Gastroesophageal sphincter (tissue), 4 donors: ENCODE measurements around the gene PTPRE. TPM values are rescaled to one million over a fixed set of nuclear protein-coding genes. Genes with fewer than 3 reads are reported as not detected.

ENCODE experiments used
- ATAC-seq: fragments of 150-250 bp; one replicate; pipeline ENCODE4 v1.9.1; 2016; ENCODE audit warnings: mild to moderate bottlenecking, moderate library complexity
- H3K27ac ChIP-seq, 4 donors: fragments of 200-600 bp; sonication (generic) in 3 of 4; 1 replicate in 3 of 4; 2 replicates in 1 of 4; pipeline ENCODE4 v1.5.1; 2016 to 2019
- H3K27me3 ChIP-seq: fragments of 200-600 bp; sonication (generic); one replicate; pipeline ENCODE4 v1.5.1; 2019
- H3K36me3 ChIP-seq, 2 donors: fragments of 200-600 bp; sonication (generic); one replicate each; pipeline ENCODE4 v1.5.1; 2019; ENCODE audit warnings: control low read depth in 1 of 2
- H3K4me1 ChIP-seq, 3 donors: fragments of 200-600 bp; sonication (generic); 1 replicate in 2 of 3; 2 replicates in 1 of 3; pipeline ENCODE4 v1.5.1; 2016 to 2019; ENCODE audit warnings: control low read depth in 2 of 3
- H3K4me3 ChIP-seq, 2 donors: fragments of 200-600 bp; sonication (generic); one replicate each; pipeline ENCODE4 v1.5.1; 2019; ENCODE audit warnings: mild to moderate bottlenecking in 1 of 2, moderate library complexity in 1 of 2
- H3K9me3 ChIP-seq, 3 donors: fragments of 200-600 bp; sonication (generic); one replicate each; pipeline ENCODE4 v1.5.1; 2017 to 2019; ENCODE audit warnings: control low read depth in 2 of 3
- EP300 ChIP-seq: sonication (generic); formaldehyde crosslinking; IDR thresholded peaks from one replicate; pipeline ENCODE4 v1.6.1; 2017; ENCODE audit warnings: antibody characterized with exemption, mild to moderate bottlenecking
- POLR2A ChIP-seq, 2 donors: fragments of 450-650 bp; IDR thresholded peaks; one replicate each; pipeline ENCODE4 v1.6.1; 2017; ENCODE audit warnings: antibody characterized with exemption in 2 of 2, mild to moderate bottlenecking in 2 of 2, moderate library complexity in 1 of 2
- POLR2AphosphoS5 ChIP-seq: sonication (generic); formaldehyde crosslinking; IDR thresholded peaks from one replicate; pipeline ENCODE4 v1.6.1; 2017; ENCODE audit warnings: antibody characterized with exemption
- WGBS, 2 donors: methylation state at CpG; one replicate each; pipeline ENCODE4 v1.1.5; 2018; ENCODE audit warnings: low coverage in 1 of 2; 5-methylcytosine and 5-hydroxymethylcytosine counted together
- total RNA-seq, 4 donors: library from RNA; depleted of rRNA; stranded (reverse); fragments of >200 nt; gene quantifications; one replicate each; pipeline ENCODE4 v1.1.0, GENCODE V29; 2016
- TF ChIP-seq, protein P1 (sequence below), 4 experiments: fragments of 200-600 bp in 2 of 4; fragments of 450-650 bp in 2 of 4; sonication (generic) in 1 of 4; IDR thresholded peaks; one replicate each; pipeline ENCODE4 v1.5.1; 2017 to 2019; ENCODE audit warnings: antibody characterized with exemption in 4 of 4, mild to moderate bottlenecking in 2 of 4, moderate library complexity in 2 of 4

Gene PTPRE
- total RNA-seq, 4 donors from 2014 or later: 6.4 to 16.4 (median 8.5) TPM

DNA sequence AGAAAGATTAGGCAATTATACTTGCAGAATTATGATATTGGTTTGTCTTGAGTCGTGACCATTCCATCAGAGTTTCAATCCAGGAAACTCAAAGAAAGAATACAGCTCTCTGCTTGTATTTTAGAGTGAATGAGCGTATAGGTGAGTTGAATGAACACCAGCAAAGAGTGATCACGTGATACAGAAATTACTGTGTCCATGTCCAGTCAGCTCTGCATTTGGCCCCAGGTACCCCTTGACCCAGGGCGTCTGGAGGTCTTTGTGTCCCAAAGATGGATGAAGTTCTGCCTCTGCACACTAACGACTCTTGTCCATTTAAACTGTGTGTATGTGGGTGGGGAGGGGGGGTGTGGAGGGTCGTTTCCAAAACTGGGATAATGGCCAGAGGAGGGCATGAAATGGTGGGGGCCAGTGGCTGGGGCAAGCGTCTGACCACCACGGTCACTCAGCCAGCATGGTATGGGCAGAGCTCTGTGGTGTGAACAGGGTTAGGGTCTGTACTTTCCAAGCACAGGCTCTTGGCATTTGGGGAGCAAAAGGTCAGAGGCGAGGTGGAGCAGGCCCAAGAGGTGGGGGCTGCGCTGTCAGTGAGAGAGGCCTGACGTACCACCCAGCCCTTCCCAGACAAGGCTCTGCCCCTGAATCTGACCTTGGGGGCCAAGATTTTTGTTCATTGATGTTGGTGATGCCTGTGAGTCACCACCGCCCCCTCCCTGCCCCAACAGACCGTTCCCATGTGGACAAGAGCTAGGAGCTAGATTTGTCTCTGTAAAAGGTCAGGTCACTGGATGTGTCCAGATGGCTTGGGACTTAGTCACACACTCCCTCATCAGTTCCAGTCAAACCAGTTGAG, 1.4 kb downstream of the PTPRE start:
- Histone ChIP-seq H3K9me3 (no peaks in the 10 kb centered on the region), H3K4me3 (peak overlapping the region in 1 of 2 donors; percentile 73), H3K27me3 (peaks cover 50% of the 10 kb centered on the region), H3K36me3 (no peaks in the 10 kb centered on the region), H3K4me1 (peaks cover 0 to 28% (median 10%) of the 10 kb centered on the region in 3 donors), H3K27ac (peak overlapping the region in 3 of 4 donors; percentile 76 to 89 (median 80))
- TF ChIP-seq, protein P1, sequence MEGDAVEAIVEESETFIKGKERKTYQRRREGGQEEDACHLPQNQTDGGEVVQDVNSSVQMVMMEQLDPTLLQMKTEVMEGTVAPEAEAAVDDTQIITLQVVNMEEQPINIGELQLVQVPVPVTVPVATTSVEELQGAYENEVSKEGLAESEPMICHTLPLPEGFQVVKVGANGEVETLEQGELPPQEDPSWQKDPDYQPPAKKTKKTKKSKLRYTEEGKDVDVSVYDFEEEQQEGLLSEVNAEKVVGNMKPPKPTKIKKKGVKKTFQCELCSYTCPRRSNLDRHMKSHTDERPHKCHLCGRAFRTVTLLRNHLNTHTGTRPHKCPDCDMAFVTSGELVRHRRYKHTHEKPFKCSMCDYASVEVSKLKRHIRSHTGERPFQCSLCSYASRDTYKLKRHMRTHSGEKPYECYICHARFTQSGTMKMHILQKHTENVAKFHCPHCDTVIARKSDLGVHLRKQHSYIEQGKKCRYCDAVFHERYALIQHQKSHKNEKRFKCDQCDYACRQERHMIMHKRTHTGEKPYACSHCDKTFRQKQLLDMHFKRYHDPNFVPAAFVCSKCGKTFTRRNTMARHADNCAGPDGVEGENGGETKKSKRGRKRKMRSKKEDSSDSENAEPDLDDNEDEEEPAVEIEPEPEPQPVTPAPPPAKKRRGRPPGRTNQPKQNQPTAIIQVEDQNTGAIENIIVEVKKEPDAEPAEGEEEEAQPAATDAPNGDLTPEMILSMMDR (IDR thresholded peaks at IDR 0.05): no peak
- TF ChIP-seq EP300 (no peak), POLR2A (IDR thresholded peaks at IDR 0.05) (no peak), POLR2AphosphoS5 (peak; percentile 63)
- WGBS, 2 donors: 50 to 56% methylated on average over 3 to 10 of the region's 13 CpGs
- ATAC-seq: no peak

DNA sequence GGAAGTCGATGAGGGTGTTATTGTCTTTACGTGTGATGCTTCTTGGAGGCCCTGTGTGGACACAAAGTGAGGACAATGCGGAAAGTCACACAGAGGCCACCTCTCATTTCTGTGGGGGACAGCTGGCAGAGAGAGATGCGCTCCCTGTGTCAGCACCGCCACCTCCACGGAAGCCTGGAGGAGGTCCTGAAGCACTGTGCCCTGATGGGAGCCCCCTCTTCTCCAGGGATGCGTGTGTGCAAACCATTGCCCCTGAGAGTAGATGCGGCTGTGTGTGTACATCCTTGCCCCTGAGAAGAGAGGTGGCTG, 2.0 kb downstream of the PTPRE start:
- Histone ChIP-seq H3K4me1 (peaks cover 0 to 28% (median 10%) of the 10 kb centered on the region in 3 donors), H3K27ac (peak overlapping the region in 1 of 4 donors; percentile 89), H3K27me3 (peaks cover 50% of the 10 kb centered on the region), H3K9me3 (no peaks in the 10 kb centered on the region), H3K4me3 (no peak overlapping the region), H3K36me3 (no peaks in the 10 kb centered on the region)
- ATAC-seq: no peak
- TF ChIP-seq POLR2A (IDR thresholded peaks at IDR 0.05) (no peak), POLR2AphosphoS5 (no peak), EP300 (no peak)
- TF ChIP-seq, protein P1 (IDR thresholded peaks at IDR 0.05): no peak
- WGBS, 2 donors: 87 to 93% methylated on average over 3 to 6 of the region's 8 CpGs

DNA sequence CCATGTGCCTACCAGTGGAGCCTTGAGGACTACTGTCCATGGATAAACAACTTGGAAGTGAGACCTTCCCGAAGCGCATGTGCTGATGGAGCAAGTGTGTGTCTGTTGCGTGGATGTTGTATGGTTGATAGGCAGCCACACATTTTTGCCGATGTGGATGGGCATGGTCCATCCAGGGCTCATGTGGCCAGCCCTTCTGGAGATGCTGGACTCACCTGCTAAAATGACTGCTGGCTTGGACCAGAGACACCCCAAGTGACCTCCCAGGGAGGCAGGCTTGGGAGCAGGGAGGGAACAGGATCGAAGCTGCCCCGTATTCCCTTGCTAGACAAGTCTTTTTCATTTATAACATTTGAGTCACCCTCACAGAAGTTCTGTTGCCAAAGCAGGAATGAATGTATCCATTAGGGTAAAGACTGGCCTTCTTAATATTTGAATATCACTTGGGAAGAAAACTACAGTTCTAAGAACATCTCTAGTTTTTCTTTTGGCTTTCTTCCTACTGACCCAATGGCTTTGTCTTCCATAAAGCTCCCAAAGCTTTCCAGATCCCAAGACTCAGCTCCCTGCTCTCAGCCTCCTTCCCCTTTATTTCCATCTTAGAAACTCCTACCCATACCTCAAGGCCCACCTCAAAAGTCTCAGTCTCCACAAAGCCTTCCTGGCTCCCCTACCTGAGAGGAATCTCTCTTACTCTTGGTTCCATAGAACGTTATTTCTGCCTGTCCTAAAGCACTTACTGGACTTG, 3.0 kb downstream of the PTPRE start:
- Histone ChIP-seq H3K4me1 (peaks cover 0 to 28% (median 10%) of the 10 kb centered on the region in 3 donors), H3K36me3 (no peaks in the 10 kb centered on the region), H3K4me3 (no peak overlapping the region), H3K27me3 (peaks cover 47% of the 10 kb centered on the region), H3K9me3 (no peaks in the 10 kb centered on the region), H3K27ac (peak overlapping the region in 1 of 4 donors; percentile 89)
- ATAC-seq: no peak
- 71 to 88% methylated on average over 1 to 3 of the region's 7 CpGs for WGBS, 2 donors
- TF ChIP-seq, protein P1 (IDR thresholded peaks at IDR 0.05): no peak
- no peak for TF ChIP-seq POLR2AphosphoS5
- TF ChIP-seq POLR2A (IDR thresholded peaks at IDR 0.05): no peak
- TF ChIP-seq EP300: no peak

DNA sequence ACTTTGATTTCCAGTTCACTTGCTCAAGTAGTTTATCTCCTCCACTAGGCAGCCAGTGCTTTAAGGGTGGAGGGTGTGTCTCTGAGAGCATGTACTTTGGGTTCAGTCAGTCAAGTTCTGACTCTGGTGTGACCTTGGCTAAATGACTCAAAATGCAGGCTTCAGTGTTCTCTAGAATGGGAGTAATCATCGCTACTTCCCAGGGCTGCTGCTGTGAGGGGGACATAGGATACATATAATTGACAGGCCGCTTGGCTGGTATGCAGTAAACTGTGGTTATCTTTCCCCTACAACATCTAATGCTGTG, 3.5 kb downstream of the PTPRE start:
- Histone ChIP-seq H3K4me3 (no peak overlapping the region), H3K9me3 (no peaks in the 10 kb centered on the region), H3K27me3 (peaks cover 42% of the 10 kb centered on the region), H3K4me1 (peaks cover 0 to 28% (median 10%) of the 10 kb centered on the region in 3 donors), H3K27ac (no peak overlapping the region), H3K36me3 (no peaks in the 10 kb centered on the region)
- WGBS, 2 donors: no CpG with 5 or more reads among the region's 2 CpGs
- ATAC-seq: no peak
- TF ChIP-seq, protein P1 (IDR thresholded peaks at IDR 0.05): no peak
- TF ChIP-seq POLR2AphosphoS5: no peak
- no peak for TF ChIP-seq POLR2A (IDR thresholded peaks at IDR 0.05)
- no peak for TF ChIP-seq EP300
